Smooth muscle cell of the brain vasculature (primary cell): ENCODE results near the gene ATXN10.

Experiments
- DNase-seq: peaks from one replicate; pipeline ENCODE4 v3.0.0-alpha.2; 2012; ENCODE audit warnings: low read depth, low spot score

Gene ATXN10

DNA sequence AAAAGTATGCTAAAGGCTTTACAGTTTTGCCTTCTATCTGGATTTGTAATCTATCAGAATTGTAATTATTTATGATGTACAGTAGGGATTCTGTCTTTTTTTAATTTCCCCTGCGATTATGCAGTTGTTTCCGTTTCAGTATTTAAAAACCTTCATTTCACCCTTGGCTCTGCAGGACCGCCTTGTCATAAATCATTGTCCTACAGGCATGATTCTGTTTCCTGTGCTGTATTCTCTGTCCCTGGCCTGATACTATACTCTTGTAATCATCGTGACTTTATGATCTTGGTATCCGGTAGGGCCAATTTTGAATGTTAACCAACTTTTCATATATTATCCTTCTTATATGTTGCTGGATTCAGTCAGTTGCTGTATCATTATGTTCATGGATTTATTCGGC is 151.7 kb downstream of the ATXN10 start:
- no peak for DNase-seq

DNA sequence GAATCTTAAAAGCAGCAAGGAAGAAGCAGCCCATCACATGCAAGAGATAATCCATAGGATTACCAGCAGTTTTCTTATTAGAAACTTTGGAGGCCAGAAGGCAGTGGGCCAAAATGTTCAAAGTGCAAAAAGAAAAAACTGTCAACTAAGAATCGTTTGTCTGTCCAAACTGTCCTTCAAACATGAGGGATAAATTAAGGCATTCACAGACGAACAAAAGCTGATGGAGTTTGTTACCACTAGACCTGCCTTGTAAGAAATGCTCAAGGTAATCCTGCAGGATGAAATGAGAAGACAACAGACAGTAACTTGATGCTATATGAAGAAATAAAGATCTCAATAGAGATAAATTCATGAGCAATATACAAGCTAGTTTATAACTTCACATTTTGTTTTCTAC is 154.9 kb downstream of the ATXN10 start:
- DNase-seq = no peak

DNA sequence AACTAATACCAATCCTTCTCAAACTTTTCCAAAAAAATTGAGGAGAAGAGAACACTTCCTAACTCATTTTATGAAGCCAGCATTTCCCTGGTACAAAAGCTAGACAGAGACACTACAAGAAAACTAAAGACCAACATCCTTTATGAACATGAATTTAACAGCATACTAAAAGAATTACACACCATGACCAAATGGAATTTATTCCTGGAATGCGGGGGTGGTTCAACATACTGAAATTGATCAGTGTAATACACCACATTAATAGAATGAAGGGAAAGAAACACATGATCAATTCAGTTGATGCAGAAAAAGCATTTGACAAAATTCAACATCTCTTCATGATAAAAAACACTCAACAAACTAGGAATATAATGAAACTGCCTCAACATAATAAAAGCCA is 157.2 kb downstream of the ATXN10 start:
- DNase-seq = no peak

DNA sequence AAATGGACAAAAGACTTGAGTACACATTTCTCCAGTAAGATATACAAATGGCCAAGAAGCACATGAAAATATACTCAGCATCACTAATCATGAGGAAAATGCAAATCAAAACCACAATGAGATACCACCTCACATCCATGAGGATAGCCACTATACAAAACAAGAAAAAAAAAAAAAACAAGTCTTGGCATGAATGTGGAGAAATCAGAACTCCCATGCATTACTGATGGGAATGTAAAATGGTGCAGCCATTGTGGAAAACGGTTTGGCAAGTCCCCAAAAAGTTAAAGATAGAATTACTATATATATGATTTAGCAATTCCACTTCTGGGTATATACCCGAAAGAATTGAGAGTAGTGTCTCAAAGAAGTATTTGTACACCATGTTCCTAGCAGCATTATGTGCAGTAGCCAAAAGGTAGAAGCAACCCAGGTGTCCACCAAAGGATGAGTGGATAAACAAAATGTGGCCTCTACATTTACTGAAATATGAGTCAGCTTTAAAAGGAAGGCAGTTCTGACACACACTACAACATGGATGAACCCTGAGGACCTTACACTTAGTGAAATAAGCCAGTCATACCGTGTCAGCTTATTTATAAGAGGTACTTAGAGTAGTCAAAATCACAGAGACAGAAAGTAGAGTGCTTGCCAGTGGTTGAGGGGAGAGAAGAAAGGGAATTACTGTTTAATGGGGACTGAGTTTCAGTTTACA is 159.1 kb downstream of the ATXN10 start:
- no peak for DNase-seq

DNA sequence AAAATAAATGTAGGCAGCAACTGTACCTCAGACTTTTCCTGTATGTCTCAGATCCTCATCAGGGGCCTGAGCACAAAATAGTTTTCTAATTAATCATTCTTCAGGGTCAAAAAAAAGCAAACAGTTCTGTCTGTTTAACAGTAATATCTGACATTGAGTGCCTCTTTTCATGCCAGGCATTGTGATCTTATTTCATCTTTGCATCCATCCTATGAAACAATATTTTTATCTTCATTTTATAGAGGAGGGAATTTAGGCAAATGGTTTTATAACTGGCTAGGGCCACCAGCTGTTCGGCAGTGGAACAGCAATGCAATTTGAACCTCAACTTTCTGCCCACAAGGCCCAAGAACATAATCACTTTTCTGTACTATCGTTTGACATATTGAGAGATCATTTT is 159.8 kb downstream of the ATXN10 start:
- no peak for DNase-seq

DNA sequence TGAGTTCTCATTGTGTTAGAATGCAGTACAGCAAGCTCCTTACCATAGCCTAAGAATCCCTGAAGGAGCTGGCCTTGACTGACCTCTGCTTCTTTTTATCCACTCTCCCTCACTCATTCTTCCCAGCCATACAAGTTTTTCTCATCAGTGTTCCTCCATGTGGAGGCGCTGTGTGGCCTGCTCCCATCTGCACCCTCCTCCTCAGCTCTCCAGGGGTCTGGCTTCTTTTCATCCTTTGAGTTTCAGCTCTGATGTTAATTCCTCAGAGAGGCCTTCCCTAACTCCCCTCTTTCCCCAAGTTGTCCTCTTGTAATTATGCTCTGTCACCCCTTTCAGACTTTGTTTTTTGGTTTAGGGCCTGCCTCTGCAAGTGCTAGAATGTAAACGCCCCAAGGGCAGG is 160.5 kb downstream of the ATXN10 start:
- no peak for DNase-seq

DNA sequence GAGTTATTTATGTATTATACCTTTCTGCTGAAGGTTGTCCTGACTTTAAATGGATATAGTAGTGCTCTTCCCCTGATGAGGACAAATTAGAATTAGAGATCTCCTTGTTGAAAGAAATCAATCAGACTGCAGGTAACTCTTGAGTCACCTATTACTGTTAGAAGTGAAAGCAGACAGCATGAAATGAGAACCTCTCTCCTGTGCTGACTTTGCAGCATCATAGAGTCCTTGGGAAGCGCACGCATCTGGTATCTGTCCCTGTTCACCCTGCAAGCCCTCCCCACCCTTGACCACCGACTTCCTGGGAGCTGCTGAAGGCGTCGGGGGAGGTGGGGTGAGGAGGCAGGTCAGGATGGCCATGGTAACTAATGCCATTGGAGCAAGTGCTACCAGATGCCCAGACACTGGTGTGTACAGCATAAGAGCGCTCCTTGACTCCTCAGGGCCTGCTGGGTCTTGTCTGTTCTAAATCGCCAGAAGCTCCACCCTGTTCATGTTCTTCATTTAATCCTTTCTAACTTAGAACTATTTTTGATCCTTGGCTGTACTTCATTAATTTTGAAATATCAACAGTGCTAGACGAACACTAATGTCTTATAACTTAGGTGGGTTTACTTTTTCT is 161.4 kb downstream of the ATXN10 start:
- DNase-seq = no peak

DNA sequence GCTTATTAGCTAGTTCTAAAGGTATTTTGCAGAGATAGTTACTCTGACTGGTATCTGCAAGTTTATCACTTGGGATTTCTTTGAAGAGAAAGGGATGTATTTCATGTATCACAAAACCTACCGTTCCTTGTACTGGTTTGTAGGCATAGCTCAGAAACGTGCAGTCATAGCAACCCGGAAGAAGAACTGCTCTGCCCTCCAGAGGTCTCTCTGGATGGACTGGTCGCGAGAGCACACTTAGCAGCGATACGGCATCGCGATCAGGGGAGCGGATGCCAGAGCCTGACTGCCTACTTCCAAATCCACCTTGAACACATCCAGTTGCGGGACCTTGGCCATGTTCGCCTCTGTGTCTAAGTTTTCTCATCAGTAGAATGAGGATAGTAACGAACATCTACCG is 162.0 kb downstream of the ATXN10 start:
- DNase-seq = no peak

DNA sequence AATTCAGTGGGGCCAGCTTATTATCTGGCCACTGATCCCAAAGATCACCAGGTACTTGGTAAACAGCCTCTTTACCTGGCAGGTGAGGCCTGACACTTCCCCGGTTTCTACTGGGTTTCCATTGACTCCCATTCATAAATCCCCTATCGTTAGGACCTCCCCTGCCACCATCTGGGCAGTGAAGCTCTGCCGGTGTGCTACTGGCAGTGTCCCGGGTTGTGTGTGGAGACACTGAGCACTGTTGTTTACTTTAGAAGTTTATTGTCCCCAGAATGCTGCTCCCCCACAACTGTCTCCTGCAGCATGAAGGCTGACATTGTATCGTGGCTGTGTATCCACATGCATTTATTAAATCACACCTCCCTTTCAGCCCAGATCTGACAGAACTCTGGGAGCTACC is 162.6 kb downstream of the ATXN10 start:
- no peak for DNase-seq

DNA sequence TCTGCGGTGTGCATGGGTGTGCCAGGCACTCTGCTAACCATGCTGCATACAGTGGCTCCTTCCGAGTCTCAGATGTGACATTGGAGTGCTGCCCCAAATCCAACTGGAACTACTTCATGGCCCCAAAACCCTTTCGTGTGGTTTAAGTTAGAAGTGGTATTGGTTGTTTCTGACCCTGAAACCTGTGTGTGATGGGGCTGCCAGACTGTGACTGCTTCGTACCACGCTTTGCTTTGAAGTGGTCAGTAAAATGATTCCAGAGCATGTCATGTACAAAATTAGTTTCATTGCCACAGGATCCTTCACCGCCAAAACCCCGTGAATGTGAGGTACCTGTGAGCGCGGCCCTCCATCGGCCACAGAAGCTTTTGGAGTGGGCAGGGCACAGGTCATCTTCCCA is 163.2 kb downstream of the ATXN10 start:
- DNase-seq = no peak

DNA sequence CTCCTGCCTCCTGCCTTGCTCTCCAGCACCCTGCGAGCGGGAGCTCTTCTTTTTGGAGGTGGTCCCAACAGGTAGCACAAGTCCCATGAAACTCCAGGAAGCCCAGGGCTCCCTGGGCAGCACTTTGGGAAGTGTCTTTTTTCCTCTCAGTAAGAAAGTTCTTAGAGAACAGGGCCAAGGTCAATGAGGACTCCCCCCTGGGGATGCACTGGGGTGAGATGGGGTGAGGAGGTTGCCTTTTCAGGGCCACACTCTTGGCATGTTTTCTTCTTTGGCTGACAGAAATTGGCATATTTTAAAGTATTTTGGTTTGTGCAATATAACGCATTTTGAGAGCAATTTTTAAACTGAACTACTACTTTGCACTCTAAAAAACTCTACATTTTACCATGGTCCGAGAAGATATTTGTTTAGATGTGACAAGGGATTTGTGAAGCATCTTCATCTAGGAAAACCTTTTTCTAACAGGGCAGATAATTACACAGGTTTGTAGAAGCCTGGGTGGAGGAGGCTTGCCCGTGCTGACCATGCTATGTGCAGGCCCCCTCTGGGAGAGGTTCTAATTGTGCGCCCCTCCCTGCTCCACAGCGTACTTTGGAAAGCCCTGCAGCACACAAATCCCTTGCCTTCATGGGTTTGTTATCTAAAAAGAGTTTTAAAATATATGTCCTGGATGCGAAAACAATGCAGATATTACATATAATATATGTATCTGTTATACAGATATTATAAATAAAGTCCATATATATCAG is 165.0 kb downstream of the ATXN10 start:
- DNase-seq = no peak

DNA sequence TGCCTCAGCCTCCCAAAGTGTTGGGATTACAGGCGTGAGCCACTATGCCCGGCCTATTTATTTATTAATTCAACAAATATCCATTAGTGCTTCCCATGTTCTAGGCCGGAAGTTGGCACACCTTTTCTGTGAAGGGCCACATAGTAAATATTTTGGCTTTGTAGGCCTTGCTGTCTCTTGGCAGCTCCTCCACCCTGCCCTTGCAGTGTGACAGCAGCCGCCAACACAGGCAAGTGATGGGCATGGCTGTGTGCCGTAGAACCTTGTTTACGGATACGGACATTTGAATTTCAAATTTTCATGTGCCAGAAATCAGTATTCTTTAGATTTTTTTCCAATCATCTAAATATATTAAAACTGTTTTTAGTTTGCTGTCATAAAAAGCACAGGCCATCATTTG is 165.9 kb downstream of the ATXN10 start:
- no peak for DNase-seq

DNA sequence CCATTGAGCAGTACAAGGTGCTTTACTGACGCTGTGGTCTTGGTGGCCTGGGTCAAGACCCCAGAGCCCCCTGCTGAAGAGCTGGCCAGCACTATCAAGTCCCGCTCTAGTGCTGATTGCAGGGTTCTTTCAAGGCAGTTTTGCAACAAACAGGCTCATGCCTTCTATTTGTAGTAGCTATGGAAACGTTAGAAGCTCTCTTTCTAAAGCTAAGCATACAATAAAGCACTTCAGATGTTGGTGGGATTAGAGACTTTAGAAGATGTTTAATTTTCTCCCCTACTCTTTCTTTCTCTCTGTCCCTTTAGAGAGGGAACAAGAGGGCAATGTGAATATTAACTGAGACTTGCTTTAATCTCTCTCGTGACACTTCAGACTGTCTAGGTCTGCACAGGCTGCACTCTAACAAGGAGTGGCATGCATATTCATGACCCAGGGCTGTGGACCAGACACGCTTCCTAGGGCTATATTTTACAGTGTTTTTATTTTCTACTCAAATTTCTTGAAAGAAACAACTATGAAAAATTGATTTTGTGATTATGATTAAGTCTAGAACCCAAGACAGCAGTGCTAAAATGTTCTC is 166.8 kb downstream of the ATXN10 start:
- no peak for DNase-seq

DNA sequence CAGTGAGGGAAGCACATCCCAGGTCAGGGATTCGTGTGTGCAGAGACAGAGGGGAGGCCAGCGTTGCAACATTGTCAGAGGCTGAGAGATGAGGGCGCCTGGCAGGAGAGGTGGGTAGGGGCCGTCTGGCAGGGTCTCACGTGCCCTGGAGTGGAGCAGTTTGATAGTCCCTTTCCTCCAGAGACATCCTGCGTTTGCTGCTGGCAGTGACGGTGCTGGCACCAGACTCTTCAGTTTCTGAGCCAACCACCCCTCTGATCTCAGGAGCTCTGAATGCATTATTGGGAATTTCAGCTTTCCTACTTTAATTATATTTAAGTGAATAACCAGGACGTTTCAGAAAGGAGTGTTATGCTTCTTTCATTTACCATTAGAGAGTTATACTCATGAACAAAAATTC is 168.8 kb downstream of the ATXN10 start:
- no peak for DNase-seq

DNA sequence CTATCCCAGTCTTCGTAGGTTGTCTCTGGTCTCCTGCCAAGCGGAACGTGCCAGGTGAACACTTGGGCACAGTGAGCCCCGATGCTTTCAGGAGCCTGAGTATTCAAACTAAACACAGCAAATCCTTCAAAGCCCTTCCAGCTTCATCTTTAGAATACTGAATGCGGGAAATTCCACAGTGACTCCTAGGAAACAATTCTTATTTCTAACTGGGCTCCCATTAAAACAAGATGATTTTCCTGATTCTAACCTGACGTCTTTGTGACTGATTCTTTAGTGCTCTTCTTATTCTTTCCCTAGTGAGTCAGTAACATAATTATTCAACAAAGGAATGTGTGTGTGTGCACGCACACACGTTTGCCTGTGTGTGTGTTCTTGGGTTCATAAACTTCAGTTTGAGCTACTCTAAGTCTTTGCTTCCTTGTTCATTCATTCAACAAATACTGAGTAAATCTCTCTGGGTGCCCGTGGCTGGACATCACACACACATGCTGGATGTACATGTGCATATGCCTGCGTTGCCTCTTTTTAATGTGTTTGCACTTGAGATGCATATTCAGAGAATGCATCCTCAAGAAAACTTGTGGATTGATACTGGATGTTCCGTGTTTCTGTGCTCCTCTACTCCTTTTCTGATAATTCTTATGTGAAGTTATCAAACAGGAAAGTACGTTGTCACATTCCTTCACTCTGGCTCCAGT is 170.8 kb downstream of the ATXN10 start:
- no peak for DNase-seq

DNA sequence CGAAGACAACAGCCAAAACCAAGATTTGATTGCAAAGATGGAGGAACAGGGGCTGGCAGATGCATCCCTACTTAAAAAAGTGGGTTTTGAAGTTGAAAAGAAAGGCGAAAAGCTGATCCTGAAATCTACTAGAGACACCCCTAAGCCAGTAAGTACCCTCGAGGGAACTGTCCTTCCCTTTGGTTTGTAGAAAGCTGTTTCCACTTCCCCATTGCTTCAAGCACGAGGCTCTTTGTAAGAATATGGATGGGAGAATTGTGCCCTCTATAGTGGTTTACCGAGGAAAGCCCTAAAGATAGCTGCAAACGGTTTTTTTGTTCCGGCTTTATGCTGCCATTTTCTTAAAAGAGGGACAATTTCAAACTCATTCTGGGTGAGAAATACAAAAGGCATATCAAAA is 171.4 kb downstream of the ATXN10 start:
- no peak for DNase-seq

DNA sequence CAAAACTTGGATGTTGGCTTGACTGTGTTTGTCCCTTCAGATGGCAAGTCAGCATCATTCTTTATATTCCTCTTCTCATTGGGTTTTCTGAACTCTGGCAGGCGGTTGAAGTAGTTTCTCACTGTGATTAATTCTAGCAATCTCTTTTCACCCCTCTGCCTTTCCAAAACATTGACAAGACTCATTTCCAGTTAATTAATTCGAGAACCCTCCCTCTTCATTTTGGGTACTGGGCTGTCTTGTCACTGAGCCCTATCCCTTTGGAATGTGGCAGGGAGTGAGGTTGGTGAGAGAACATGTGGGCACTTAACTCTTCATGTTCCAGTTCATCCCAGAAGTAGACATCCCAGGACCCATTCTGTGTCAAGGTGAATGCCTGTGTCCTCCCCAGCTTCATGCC is 172.4 kb downstream of the ATXN10 start:
- no peak for DNase-seq

DNA sequence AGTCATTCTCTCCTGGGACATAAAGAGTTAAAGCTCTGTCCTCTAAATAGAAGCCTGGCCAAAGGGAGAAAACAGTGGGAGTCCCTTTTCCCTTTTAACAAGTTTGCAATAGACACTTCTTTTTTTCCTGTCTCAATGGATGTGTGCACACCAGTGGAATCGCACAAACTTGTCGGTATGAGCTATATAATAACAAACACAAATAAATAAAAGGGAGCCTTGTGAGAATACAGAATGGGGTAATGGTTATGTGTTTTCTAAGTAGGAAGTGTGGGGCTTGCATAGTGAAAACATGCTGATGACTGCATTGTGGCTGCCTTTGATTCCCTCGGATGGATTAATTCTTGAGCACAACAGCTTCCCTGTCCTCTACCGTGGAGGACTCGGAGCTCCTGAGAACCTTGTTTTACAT is 173.4 kb downstream of the ATXN10 start:
- DNase-seq = no peak

DNA sequence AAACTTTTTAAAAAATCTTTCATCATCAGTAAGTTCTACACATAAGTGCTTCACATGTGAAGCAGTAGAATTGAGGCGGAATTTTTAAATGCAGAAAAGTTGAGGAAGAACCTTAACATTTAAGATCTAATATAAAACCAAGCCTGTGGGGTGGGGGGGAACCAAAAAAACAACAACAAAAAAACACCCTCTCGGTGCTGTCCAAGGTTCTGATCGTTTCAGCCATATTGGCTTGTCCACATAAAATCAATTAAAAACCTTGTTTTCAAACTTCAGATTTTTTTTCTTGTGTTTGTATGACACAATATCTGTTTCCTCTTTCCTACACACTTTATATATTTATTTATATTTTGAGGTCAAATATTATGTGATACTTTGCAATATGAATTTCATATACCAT is 175.3 kb downstream of the ATXN10 start:
- no peak for DNase-seq

DNA sequence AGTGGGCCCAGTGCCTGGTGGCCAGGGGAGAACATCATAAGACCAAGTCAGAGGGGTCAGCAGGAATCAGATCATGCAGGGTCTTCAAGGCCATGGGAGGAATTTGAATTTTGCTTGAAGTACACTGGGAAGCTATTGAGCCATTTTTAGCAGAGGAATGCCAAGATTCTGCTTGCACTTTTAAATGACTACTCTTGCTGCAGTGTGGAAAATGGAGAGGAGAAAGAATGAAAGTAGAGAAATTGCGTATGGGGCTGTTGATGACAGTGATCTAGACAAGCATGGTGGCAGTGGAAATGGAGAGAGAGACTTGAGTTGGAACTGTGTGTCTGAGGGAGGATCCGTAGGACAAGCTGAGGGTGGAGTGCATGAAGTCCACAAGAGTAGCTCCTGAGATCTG is 177.3 kb downstream of the ATXN10 start:
- no peak for DNase-seq

DNA sequence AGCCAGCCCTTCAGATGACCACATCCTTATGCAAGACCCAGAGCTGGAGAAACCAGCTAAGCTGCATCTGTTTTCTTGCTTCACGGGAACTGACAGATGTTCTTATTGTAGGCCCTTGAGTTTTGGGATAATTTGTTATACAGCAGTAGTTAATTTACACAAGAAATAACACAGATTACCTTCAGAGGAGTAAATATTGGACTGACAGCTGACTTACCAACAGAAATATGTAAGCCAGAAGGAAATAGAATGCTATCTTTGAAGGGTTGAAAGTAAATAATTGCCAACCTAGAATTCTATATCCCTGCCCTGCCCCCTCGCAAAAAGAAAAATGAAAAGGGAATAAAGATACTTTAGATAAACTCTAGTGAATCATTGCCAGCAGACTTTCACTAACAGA is 181.2 kb downstream of the ATXN10 start:
- DNase-seq = no peak

DNA sequence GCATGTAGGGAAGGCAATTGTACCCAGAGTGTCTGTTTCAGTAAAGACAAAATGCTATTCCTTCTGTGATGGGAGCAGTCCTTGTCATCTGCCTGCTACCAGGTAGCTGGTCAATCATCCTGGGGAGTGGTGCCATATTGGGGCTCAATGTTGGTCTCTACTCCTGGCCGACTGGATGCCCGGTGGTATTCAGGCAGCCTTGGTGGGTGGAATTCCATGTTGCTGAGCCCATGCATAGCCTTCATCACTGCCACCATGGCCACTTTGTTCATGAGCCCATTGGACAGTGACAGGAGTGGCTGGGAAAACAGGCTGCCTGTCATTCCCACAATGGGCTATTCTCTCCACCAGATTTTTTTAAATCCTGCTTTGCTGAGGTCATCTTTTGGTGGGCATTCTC is 184.3 kb downstream of the ATXN10 start:
- DNase-seq = no peak
